Testis (tissue), 2 donors: ENCODE measurements around the gene DTNB.

Experiments
- CTCF ChIP-seq, 3 experiments: fragments of 450-650 bp in 2 of 3; fragments of 200-600 bp in 1 of 3; sonication (generic) in 1 of 3; IDR thresholded peaks; one replicate each; pipeline ENCODE4 v1.5.1; 2016 to 2019; ENCODE audit warnings: antibody characterized with exemption in 3 of 3, mild to moderate bottlenecking in 2 of 3, moderate library complexity in 1 of 3
- POLR2A ChIP-seq: fragments of 450-650 bp; IDR thresholded peaks from one replicate; pipeline ENCODE4 v1.6.1; 2017; ENCODE audit warnings: antibody characterized with exemption, mild to moderate bottlenecking, moderate library complexity

- TF ChIP-seq CTCF (IDR thresholded peaks at IDR 0.05) (no peak), POLR2A (no peak)
Measured at GRCh38 chr2:25618676-25619075, 54.7 kb downstream of the DTNB start.
